Measurements from ENCODE around the gene PITX2.

- TF ChIP-seq CTCF (IDR thresholded peaks at IDR 0.05): no peak
- TF ChIP-seq POLR2A (IDR thresholded peaks at IDR 0.05): no peak
These were observed 25.3 kb downstream of the PITX2 start for GRCh38 chr4:110597582-110597981.

Data from thyroid gland (tissue), 4 donors.